Gastroesophageal sphincter (tissue), 4 donors: ENCODE data around the gene KLF7. TPM values are rescaled to one million over a fixed set of nuclear protein-coding genes. Genes with fewer than 3 reads are reported as not detected.

Experiments
- ATAC-seq: fragments of 150-250 bp; one replicate; pipeline ENCODE4 v1.9.1; 2016; ENCODE audit warnings: mild to moderate bottlenecking, moderate library complexity
- H3K27ac ChIP-seq, 4 donors: fragments of 200-600 bp; sonication (generic) in 3 of 4; 1 replicate in 3 of 4; 2 replicates in 1 of 4; pipeline ENCODE4 v1.5.1; 2016 to 2019
- H3K27me3 ChIP-seq: fragments of 200-600 bp; sonication (generic); one replicate; pipeline ENCODE4 v1.5.1; 2019
- H3K36me3 ChIP-seq, 2 donors: fragments of 200-600 bp; sonication (generic); one replicate each; pipeline ENCODE4 v1.5.1; 2019; ENCODE audit warnings: control low read depth in 1 of 2
- H3K4me1 ChIP-seq, 3 donors: fragments of 200-600 bp; sonication (generic); 1 replicate in 2 of 3; 2 replicates in 1 of 3; pipeline ENCODE4 v1.5.1; 2016 to 2019; ENCODE audit warnings: control low read depth in 2 of 3
- H3K4me3 ChIP-seq, 2 donors: fragments of 200-600 bp; sonication (generic); one replicate each; pipeline ENCODE4 v1.5.1; 2019; ENCODE audit warnings: mild to moderate bottlenecking in 1 of 2, moderate library complexity in 1 of 2
- H3K9me3 ChIP-seq, 3 donors: fragments of 200-600 bp; sonication (generic); one replicate each; pipeline ENCODE4 v1.5.1; 2017 to 2019; ENCODE audit warnings: control low read depth in 2 of 3
- CTCF ChIP-seq, 4 experiments: fragments of 200-600 bp in 2 of 4; fragments of 450-650 bp in 2 of 4; sonication (generic) in 1 of 4; IDR thresholded peaks; one replicate each; pipeline ENCODE4 v1.5.1; 2017 to 2019; ENCODE audit warnings: antibody characterized with exemption in 4 of 4, mild to moderate bottlenecking in 2 of 4, moderate library complexity in 2 of 4
- EP300 ChIP-seq: sonication (generic); formaldehyde crosslinking; IDR thresholded peaks from one replicate; pipeline ENCODE4 v1.6.1; 2017; ENCODE audit warnings: antibody characterized with exemption, mild to moderate bottlenecking
- POLR2A ChIP-seq, 2 donors: fragments of 450-650 bp; IDR thresholded peaks; one replicate each; pipeline ENCODE4 v1.6.1; 2017; ENCODE audit warnings: antibody characterized with exemption in 2 of 2, mild to moderate bottlenecking in 2 of 2, moderate library complexity in 1 of 2
- POLR2AphosphoS5 ChIP-seq: sonication (generic); formaldehyde crosslinking; IDR thresholded peaks from one replicate; pipeline ENCODE4 v1.6.1; 2017; ENCODE audit warnings: antibody characterized with exemption
- WGBS, 2 donors: methylation state at CpG; one replicate each; pipeline ENCODE4 v1.1.5; 2018; ENCODE audit warnings: low coverage in 1 of 2; 5-methylcytosine and 5-hydroxymethylcytosine counted together
- total RNA-seq, 4 donors: library from RNA; depleted of rRNA; stranded (reverse); fragments of >200 nt; gene quantifications; one replicate each; pipeline ENCODE4 v1.1.0, GENCODE V29; 2016

Gene KLF7
- total RNA-seq, 4 donors from 2014 or later: 30.7 to 59.3 (median 42.1) TPM

- H3K4me1 ChIP-seq: no peaks in the 10 kb centered on the region
- H3K27me3 ChIP-seq: no peaks in the 10 kb centered on the region
- H3K27ac ChIP-seq: no peak overlapping the region
- no peak for TF ChIP-seq EP300
- no peak for TF ChIP-seq CTCF (IDR thresholded peaks at IDR 0.05)
- TF ChIP-seq POLR2AphosphoS5: no peak
- no peak for TF ChIP-seq POLR2A (IDR thresholded peaks at IDR 0.05)
- no peaks in the 10 kb centered on the region for H3K9me3 ChIP-seq
- H3K4me3 ChIP-seq: no peak overlapping the region
- no peak for ATAC-seq
- no peaks in the 10 kb centered on the region for H3K36me3 ChIP-seq
These were observed 39.6 kb upstream of the KLF7 start for GRCh38 chr2:207205173-207205957.

- Histone ChIP-seq H3K4me1 (no peaks in the 10 kb centered on the region), H3K27me3 (no peaks in the 10 kb centered on the region), H3K27ac (no peak overlapping the region), H3K4me3 (no peak overlapping the region), H3K36me3 (no peaks in the 10 kb centered on the region), H3K9me3 (no peaks in the 10 kb centered on the region)
- no peak for ATAC-seq
- TF ChIP-seq CTCF (IDR thresholded peaks at IDR 0.05) (no peak), EP300 (no peak), POLR2AphosphoS5 (no peak), POLR2A (IDR thresholded peaks at IDR 0.05) (no peak)
- 31 to 63% methylated on average over 1 of the region's 1 CpG for WGBS, 2 donors
These were observed 37.3 kb upstream of the KLF7 start for GRCh38 chr2:207203056-207203455.

- TF ChIP-seq CTCF (IDR thresholded peaks at IDR 0.05): no peak
- TF ChIP-seq POLR2AphosphoS5: no peak
- TF ChIP-seq EP300: no peak
- TF ChIP-seq POLR2A (IDR thresholded peaks at IDR 0.05): no peak
- no peaks in the 10 kb centered on the region for H3K9me3 ChIP-seq
- no peaks in the 10 kb centered on the region for H3K4me1 ChIP-seq
- H3K27ac ChIP-seq: no peak overlapping the region
- no peaks in the 10 kb centered on the region for H3K36me3 ChIP-seq
- H3K4me3 ChIP-seq: no peak overlapping the region
- no peak for ATAC-seq
- WGBS, 2 donors: 25 to 31% methylated on average over 4 of the region's 4 CpGs
- H3K27me3 ChIP-seq: no peaks in the 10 kb centered on the region
These were observed 36.9 kb upstream of the KLF7 start for GRCh38 chr2:207202645-207203044.

- H3K27ac ChIP-seq: no peak overlapping the region
- H3K9me3 ChIP-seq: no peaks in the 10 kb centered on the region
- H3K27me3 ChIP-seq: no peaks in the 10 kb centered on the region
- H3K4me3 ChIP-seq: no peak overlapping the region
- no peak for TF ChIP-seq POLR2A (IDR thresholded peaks at IDR 0.05)
- no peak for TF ChIP-seq POLR2AphosphoS5
- TF ChIP-seq CTCF (IDR thresholded peaks at IDR 0.05): no peak
- no peak for TF ChIP-seq EP300
- H3K4me1 ChIP-seq: no peaks in the 10 kb centered on the region
- 76 to 100% methylated on average over 1 to 2 of the region's 2 CpGs for WGBS, 2 donors
- no peaks in the 10 kb centered on the region for H3K36me3 ChIP-seq
- no peak for ATAC-seq
These were observed 35.7 kb upstream of the KLF7 start for GRCh38 chr2:207201416-207201815.

- ATAC-seq: no peak
- Histone ChIP-seq H3K4me1 (no peaks in the 10 kb centered on the region), H3K4me3 (no peak overlapping the region), H3K36me3 (no peaks in the 10 kb centered on the region), H3K9me3 (no peaks in the 10 kb centered on the region), H3K27ac (no peak overlapping the region), H3K27me3 (no peaks in the 10 kb centered on the region)
- 81 to 85% methylated on average over 6 to 8 of the region's 8 CpGs for WGBS, 2 donors
- TF ChIP-seq POLR2AphosphoS5 (no peak), POLR2A (IDR thresholded peaks at IDR 0.05) (no peak), EP300 (no peak), CTCF (IDR thresholded peaks at IDR 0.05) (no peak)
These were observed 34.4 kb upstream of the KLF7 start for GRCh38 chr2:207200136-207200535.
